ENCODE data around the gene KLHL22.
"Not testable (repeated sequence)": the region's sequence is repeated elsewhere in the genome, so short reads cannot be mapped to it uniquely, and the experiment has no call there.

KLHL22 gene

GRCh38 chr22:20499769-20500168 is 4.2 kb upstream of the KLHL22 start:
- no peak for DNase-seq (ENCODE audit: low spot score)

GRCh38 chr22:20498913-20499312 is 3.3 kb upstream of the KLHL22 start:
- no peak for DNase-seq (ENCODE audit: low spot score)

GRCh38 chr22:20497426-20497825 is 1.8 kb upstream of the KLHL22 start:
- no peak for DNase-seq (ENCODE audit: low spot score)

- peak; percentile 92 for DNase-seq (ENCODE audit: low spot score)
Measured at GRCh38 chr22:20495861-20496681, 476 bp upstream of the KLHL22 start.

- DNase-seq (ENCODE audit: low spot score) = no peak
Measured at GRCh38 chr22:20491346-20491745, 4.2 kb downstream of the KLHL22 start.

GRCh38 chr22:20490941-20491307 is 4.7 kb downstream of the KLHL22 start:
- DNase-seq (ENCODE audit: low spot score) = no peak

GRCh38 chr22:20490183-20490940 is 5.2 kb downstream of the KLHL22 start:
- no peak for DNase-seq (ENCODE audit: low spot score)

- DNase-seq (ENCODE audit: low spot score) = no peak
Measured at GRCh38 chr22:20488946-20489345, 6.6 kb downstream of the KLHL22 start.

GRCh38 chr22:20487715-20488114 is 7.9 kb downstream of the KLHL22 start:
- no peak for DNase-seq (ENCODE audit: low spot score)

GRCh38 chr22:20486229-20486628 is 9.4 kb downstream of the KLHL22 start:
- DNase-seq (ENCODE audit: low spot score) = peak; percentile 27

- DNase-seq (ENCODE audit: low spot score) = no peak
Measured at GRCh38 chr22:20484948-20485683, 10.5 kb downstream of the KLHL22 start.

GRCh38 chr22:20483771-20484170 is 11.8 kb downstream of the KLHL22 start:
- no peak for DNase-seq (ENCODE audit: low spot score)

GRCh38 chr22:20483143-20483506 is 12.5 kb downstream of the KLHL22 start:
- DNase-seq (ENCODE audit: low spot score) = not testable (repeated sequence)

GRCh38 chr22:20479612-20480196 is 15.9 kb downstream of the KLHL22 start:
- no peak for DNase-seq (ENCODE audit: low spot score)

- DNase-seq (ENCODE audit: low spot score) = not testable (repeated sequence)
Measured at GRCh38 chr22:20478059-20478458, 17.5 kb downstream of the KLHL22 start.

- not testable (repeated sequence) for DNase-seq (ENCODE audit: low spot score)
Measured at GRCh38 chr22:20475569-20475968, 20.0 kb downstream of the KLHL22 start.

- no peak for DNase-seq (ENCODE audit: low spot score)
Measured at GRCh38 chr22:20475115-20475436, 20.5 kb downstream of the KLHL22 start.

GRCh38 chr22:20472629-20473442 is 22.8 kb downstream of the KLHL22 start:
- DNase-seq (ENCODE audit: low spot score) = no peak

- DNase-seq (ENCODE audit: low spot score) = no peak
Measured at GRCh38 chr22:20471126-20471833, 24.3 kb downstream of the KLHL22 start.

- DNase-seq (ENCODE audit: low spot score) = not testable (repeated sequence)
Measured at GRCh38 chr22:20470525-20470924, 25.1 kb downstream of the KLHL22 start.
